Neutrophil (primary cell): Measurements from ENCODE around the gene ABCB8.

ENCODE experiments used
- H3K27ac ChIP-seq: fragments of 200-600 bp; sonication (generic); 2 replicates; pipeline ENCODE4 v1.5.1; 2016; ENCODE audit warnings: mild to moderate bottlenecking, moderate library complexity
- H3K27me3 ChIP-seq: fragments of 200-600 bp; sonication (generic); 2 replicates; pipeline ENCODE4 v1.6.0; 2016; ENCODE audit warnings: mild to moderate bottlenecking
- H3K36me3 ChIP-seq: fragments of 200-600 bp; sonication (generic); 2 replicates; pipeline ENCODE4 v1.5.1; 2017
- H3K4me1 ChIP-seq, 2 experiments: fragments of 200-600 bp in 1 of 2; sonication (generic) in 1 of 2; 1 replicate in 1 of 2; 2 replicates in 1 of 2; pipeline versions ENCODE4 v1.5.1 to v1.6.1; 2013 to 2016; ENCODE audit warnings: low read depth in 1 of 2, low read length in 1 of 2, mild to moderate bottlenecking in 1 of 2, moderate library complexity in 1 of 2; ENCODE audit not compliant: control insufficient read depth in 1 of 2, insufficient read depth in 1 of 2
- H3K4me3 ChIP-seq, 2 experiments: fragments of 200-600 bp in 1 of 2; sonication (generic) in 1 of 2; 1 replicate in 1 of 2; 2 replicates in 1 of 2; pipeline ENCODE4 v1.5.1; 2013 to 2016; ENCODE audit warnings: low read depth in 1 of 2, low read length in 1 of 2, mild to moderate bottlenecking in 1 of 2, moderate library complexity in 1 of 2
- H3K9me3 ChIP-seq: fragments of 200-600 bp; sonication (generic); 2 replicates; pipeline ENCODE4 v1.5.1; 2016
- TF ChIP-seq, protein P1 (sequence below): fragments of 200-600 bp; sonication (generic); IDR thresholded peaks from 2 replicates; pipeline ENCODE4 v1.5.1; 2016; ENCODE audit warnings: antibody characterized with exemption

Gene ABCB8

DNA sequence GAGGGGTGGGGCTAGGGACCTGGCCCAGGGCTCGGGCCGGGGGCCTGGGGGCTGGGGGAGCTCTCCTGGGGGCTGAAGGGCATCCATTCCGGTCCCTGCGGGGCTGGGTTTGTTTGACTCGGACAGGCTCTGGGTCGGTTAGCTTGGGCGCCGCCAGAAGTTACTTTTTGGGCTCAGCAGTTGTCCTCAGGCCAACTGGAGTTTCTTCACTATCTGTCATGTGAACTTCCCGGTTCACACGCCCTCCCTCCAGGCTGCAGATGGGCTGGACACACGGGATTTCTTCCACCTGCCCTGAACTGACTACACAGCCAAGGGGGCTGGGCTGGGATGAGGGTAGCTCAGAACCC lies 34.9 kb downstream of the ABCB8 start:
- no peak overlapping the region for H3K27ac ChIP-seq
- H3K36me3 ChIP-seq: peaks cover 44% of the 10 kb centered on the region
- TF ChIP-seq, protein P1, sequence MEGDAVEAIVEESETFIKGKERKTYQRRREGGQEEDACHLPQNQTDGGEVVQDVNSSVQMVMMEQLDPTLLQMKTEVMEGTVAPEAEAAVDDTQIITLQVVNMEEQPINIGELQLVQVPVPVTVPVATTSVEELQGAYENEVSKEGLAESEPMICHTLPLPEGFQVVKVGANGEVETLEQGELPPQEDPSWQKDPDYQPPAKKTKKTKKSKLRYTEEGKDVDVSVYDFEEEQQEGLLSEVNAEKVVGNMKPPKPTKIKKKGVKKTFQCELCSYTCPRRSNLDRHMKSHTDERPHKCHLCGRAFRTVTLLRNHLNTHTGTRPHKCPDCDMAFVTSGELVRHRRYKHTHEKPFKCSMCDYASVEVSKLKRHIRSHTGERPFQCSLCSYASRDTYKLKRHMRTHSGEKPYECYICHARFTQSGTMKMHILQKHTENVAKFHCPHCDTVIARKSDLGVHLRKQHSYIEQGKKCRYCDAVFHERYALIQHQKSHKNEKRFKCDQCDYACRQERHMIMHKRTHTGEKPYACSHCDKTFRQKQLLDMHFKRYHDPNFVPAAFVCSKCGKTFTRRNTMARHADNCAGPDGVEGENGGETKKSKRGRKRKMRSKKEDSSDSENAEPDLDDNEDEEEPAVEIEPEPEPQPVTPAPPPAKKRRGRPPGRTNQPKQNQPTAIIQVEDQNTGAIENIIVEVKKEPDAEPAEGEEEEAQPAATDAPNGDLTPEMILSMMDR: no peak

DNA sequence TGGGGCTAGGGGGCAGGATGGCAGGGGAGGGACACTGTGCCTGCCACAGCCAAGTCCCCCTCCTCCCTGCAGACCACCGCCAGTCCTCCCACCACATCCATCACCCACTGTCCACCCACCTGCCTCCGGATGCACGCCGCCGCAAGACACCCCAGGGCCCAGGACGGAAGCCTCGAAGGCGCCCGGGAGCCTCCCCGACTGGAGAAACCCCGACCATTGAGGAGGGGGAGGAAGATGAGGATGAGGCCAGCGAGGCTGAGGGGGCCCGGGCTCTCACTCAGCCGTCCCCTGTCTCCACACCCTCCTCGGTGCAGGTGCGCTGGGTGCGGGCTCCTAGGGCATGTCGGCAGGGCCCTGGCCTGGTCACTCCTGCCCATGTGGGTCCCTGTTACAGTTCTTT lies 36.2 kb downstream of the ABCB8 start:
- no peak overlapping the region for H3K27ac ChIP-seq
- peaks cover 55% of the 10 kb centered on the region for H3K36me3 ChIP-seq
- no peaks in the 10 kb centered on the region for H3K27me3 ChIP-seq

More for the DNA sequence above, 34.9 kb downstream of the ABCB8 start:
- no peaks in the 10 kb centered on the region for H3K9me3 ChIP-seq
- no peaks in the 10 kb centered on the region for H3K27me3 ChIP-seq
- no peak overlapping the region for H3K4me3 ChIP-seq
- peaks cover 22 to 25% of the 10 kb centered on the region in 2 experiments for H3K4me1 ChIP-seq

DNA sequence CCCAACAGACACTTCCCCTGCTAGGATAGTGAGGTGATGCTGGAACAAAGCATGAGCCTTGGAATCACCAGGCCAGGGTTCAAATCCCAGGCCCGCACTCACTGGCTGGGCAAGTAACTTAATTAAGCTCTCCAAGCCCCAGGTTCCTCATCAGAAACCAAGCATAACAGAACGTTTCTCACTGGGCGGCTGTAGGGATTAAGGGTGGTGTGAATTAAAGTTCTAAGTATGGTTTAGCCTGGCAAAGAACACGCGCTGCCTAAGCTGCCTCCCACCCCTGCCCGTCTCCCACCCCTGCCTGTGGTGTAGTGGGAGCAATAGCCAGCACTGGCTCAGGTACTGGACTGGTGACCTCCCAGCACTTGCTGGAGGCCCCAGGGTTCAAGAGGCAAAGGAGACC lies 36.7 kb downstream of the ABCB8 start:
- Histone ChIP-seq H3K27me3 (no peaks in the 10 kb centered on the region), H3K27ac (no peak overlapping the region), H3K4me3 (no peak overlapping the region), H3K9me3 (no peaks in the 10 kb centered on the region), H3K36me3 (peaks cover 61% of the 10 kb centered on the region), H3K4me1 (peaks cover 8 to 11% of the 10 kb centered on the region in 2 experiments)
- TF ChIP-seq, protein P1: no peak

More for the DNA sequence above, 36.2 kb downstream of the ABCB8 start:
- TF ChIP-seq, protein P1: no peak
- H3K9me3 ChIP-seq: no peaks in the 10 kb centered on the region
- H3K4me3 ChIP-seq: no peak overlapping the region
- peaks cover 12 to 14% of the 10 kb centered on the region in 2 experiments for H3K4me1 ChIP-seq

DNA sequence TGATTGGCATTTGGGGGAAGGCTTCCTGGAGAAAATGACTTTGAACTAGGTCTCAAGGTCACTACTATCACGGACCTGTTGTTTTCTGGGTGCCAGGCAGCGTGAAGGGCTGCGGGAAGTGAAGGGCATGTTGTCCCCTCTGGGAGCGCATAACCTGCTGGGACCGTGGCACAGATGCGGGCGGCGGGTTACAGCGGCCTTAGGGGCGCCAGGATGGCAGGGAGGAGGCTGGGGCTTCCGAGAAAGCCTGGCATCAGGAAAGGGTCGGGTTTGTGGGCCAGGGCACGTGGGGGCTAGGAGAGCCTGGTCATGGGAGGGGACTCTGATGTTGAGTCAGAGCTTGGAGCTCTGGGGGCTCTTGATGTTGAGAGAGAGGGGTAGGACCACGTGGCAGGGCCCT lies 37.3 kb downstream of the ABCB8 start:
- TF ChIP-seq, protein P1: no peak
- Histone ChIP-seq H3K27me3 (no peaks in the 10 kb centered on the region), H3K36me3 (peaks cover 66% of the 10 kb centered on the region), H3K27ac (no peak overlapping the region), H3K4me1 (peaks cover 3 to 6% of the 10 kb centered on the region in 2 experiments), H3K9me3 (no peaks in the 10 kb centered on the region), H3K4me3 (no peak overlapping the region)

DNA sequence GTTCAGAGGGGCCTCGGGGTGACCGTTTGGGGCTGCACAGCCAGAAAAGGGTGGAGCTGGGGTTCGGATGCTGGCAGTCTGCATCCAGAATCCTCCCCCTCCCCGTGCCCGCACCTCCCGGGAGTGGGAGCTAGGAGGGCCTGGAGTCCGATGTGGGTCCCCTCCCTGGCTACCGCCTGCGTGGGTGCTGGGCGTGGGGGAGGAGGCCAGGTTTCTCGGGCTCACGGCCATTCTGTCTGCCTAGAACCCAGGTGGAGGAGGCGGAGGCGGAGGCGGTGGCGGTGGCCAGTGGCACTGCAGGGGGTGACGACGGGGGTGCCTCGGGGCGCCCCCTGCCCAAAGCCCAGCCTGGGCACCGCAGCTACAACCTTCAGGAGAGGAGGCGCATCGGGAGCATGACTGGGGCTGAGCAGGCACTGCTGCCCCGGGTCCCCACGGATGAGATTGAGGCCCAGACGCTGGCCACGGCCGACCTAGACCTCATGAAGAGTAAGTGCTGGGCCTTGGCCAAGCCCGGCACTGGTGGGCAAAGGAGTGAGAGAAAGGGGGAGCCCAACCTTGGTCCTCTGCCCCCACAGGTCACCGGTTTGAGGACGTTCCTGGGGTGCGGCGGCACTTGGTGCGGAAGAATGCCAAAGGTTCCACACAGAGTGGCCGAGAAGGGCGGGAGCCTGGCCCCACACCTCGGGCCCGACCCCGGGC lies 38.2 kb downstream of the ABCB8 start:
- peaks cover 75% of the 10 kb centered on the region for H3K36me3 ChIP-seq
- no peaks in the 10 kb centered on the region for H3K4me1 ChIP-seq
- H3K9me3 ChIP-seq: no peaks in the 10 kb centered on the region
- no peak overlapping the region for H3K27ac ChIP-seq
- no peak overlapping the region for H3K4me3 ChIP-seq
- TF ChIP-seq, protein P1: no peak
- H3K27me3 ChIP-seq: no peaks in the 10 kb centered on the region
